A549 (cell line): ENCODE results near the gene DAB2.

ENCODE experiments used
- BHLHE40 ChIP-seq: IDR thresholded peaks from 2 replicates; pipeline ENCODE4 v1.6.1; 2012; ENCODE audit warnings: low read depth, low read length, inconsistent platforms
- NPAS2 ChIP-seq: fragments of 250-450 bp; sonication (Bioruptor Pico); IDR thresholded peaks from 2 replicates; pipeline ENCODE4 v1.8.0; 2022; ENCODE audit warnings: mild to moderate bottlenecking, moderate library complexity, borderline replicate concordance
- POLR2A ChIP-seq: IDR thresholded peaks from 2 replicates; pipeline ENCODE4 v1.6.1; 2012; ENCODE audit warnings: mild to moderate bottlenecking, low read length
- REST ChIP-seq: fragments of 200-600 bp; sonication (generic); IDR thresholded peaks from 2 replicates; pipeline ENCODE4 v1.6.1; 2016; ENCODE audit warnings: antibody characterized with exemption, mild to moderate bottlenecking, moderate library complexity
- TF ChIP-seq, protein P1 (sequence below): fragments of >200 bp; sonication (Bioruptor Twin); formaldehyde crosslinking; IDR thresholded peaks from 3 replicates; pipeline ENCODE4 v1.5.1; 2016

DNA sequence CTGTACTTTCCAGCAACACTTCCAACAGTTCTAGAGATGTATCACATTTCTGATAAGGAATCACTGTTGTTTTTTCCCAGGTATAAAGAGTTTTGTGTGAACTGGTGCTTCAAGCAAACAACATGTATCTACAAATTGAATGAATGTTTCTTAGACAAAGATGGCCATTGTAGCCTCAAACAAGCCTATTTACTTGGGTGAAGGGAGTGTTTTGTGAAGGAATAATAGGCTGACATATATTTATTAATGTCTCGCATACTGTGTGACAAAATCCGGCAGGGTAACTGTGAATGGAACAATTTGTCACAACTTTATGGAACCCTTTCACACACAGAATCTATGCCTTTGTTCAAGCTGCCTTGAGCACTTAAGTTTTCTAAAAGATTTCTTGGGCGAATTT is 24.8 kb upstream of the DAB2 start:
- TF ChIP-seq, protein P1, sequence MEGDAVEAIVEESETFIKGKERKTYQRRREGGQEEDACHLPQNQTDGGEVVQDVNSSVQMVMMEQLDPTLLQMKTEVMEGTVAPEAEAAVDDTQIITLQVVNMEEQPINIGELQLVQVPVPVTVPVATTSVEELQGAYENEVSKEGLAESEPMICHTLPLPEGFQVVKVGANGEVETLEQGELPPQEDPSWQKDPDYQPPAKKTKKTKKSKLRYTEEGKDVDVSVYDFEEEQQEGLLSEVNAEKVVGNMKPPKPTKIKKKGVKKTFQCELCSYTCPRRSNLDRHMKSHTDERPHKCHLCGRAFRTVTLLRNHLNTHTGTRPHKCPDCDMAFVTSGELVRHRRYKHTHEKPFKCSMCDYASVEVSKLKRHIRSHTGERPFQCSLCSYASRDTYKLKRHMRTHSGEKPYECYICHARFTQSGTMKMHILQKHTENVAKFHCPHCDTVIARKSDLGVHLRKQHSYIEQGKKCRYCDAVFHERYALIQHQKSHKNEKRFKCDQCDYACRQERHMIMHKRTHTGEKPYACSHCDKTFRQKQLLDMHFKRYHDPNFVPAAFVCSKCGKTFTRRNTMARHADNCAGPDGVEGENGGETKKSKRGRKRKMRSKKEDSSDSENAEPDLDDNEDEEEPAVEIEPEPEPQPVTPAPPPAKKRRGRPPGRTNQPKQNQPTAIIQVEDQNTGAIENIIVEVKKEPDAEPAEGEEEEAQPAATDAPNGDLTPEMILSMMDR, result no peak
- TF ChIP-seq BHLHE40 (no peak), NPAS2 (CRISPR knock-in tag) (no peak), POLR2A (no peak), REST (no peak)
